HepG2 (cell line): ENCODE measurements around the gene GNPDA2. TPM values are rescaled to one million over a fixed set of nuclear protein-coding genes. Genes with fewer than 3 reads are reported as not detected.

Experiments
- ATAC-seq: fragments of 200-7000 bp; cut with Tn5 transposase; 3 replicates; pipeline ENCODE4 v1.9.1; 2020; ENCODE audit warnings: mild to moderate bottlenecking, moderate library complexity
- BruUV-seq: library from RNA; stranded (reverse); fragments of 400-500 nt; replicated peaks from 2 replicates; lab custom pipeline; 2021; lab: Mats Ljungman, UMichigan
- CTCF ChIA-PET: fragments of 300-600 bp; formaldehyde crosslinking; extraction: SDS; loops from one replicate; lab custom pipeline; 2021; ENCODE audit warnings: low total read pairs, inconsistent platforms, low intra/inter-chr PET ratio; lab: Yijun Ruan, JAX
- POLR2A ChIA-PET: fragments of 350-600 bp; sonication (Branson Sonifier 250); formaldehyde crosslinking; loops from one replicate; lab custom pipeline; 2020; ENCODE audit warnings: antibody characterized with exemption, inconsistent platforms; lab: Yijun Ruan, JAX
- DNase-seq: peaks from one replicate; pipeline ENCODE4 v3.0.0-alpha.2; 2015; ENCODE audit warnings: low spot score
- FAIRE-seq: peaks from 3 replicates; lab custom pipeline; 2011; peaks lifted over from hg19 to GRCh38; lab: Jason Lieb, UNC
- H2AFZ ChIP-seq: one replicate; pipeline ENCODE4 v1.6.1; 2011; ENCODE audit warnings: low read length, inconsistent platforms
- H3K27ac ChIP-seq: fragments of 300-600 bp; 3 replicates; pipeline ENCODE4 v1.8.0; 2011; ENCODE audit warnings: mixed run types, mild to moderate bottlenecking, mixed read lengths, low read length, inconsistent platforms; ENCODE audit not compliant: insufficient read depth; ENCODE audit errors: extremely low read length
- H3K27me3 ChIP-seq, 2 experiments: fragments of 200-600 bp in 1 of 2; 2 replicates in 1 of 2; 3 replicates in 1 of 2; pipeline versions ENCODE4 v1.6.0 to v1.8.0; 2011; ENCODE audit warnings: low read length in 2 of 2, mild to moderate bottlenecking in 2 of 2, moderate library complexity in 2 of 2, inconsistent platforms in 1 of 2; ENCODE audit not compliant: insufficient read depth in 2 of 2, control insufficient read depth in 1 of 2
- H3K36me3 ChIP-seq, 2 experiments: fragments of 200-600 bp in 1 of 2; replicated peaks in 1 of 2; 2 replicates in 1 of 2; 3 replicates in 1 of 2; pipeline versions ENCODE4 v1.5.1 to v1.8.0; 2011; ENCODE audit warnings: low read length in 2 of 2, inconsistent platforms in 1 of 2; ENCODE audit not compliant: insufficient read depth in 2 of 2, control insufficient read depth in 1 of 2
- H3K4me1 ChIP-seq: 2 replicates; pipeline ENCODE4 v1.5.1; 2012; ENCODE audit warnings: low read length, inconsistent platforms; ENCODE audit not compliant: insufficient read depth
- H3K4me2 ChIP-seq: 2 replicates; pipeline ENCODE4 v1.6.0; 2011; ENCODE audit warnings: low read depth, low read length, inconsistent platforms
- H3K4me3 ChIP-seq, 3 experiments: fragments of 200-600 bp in 1 of 3; sonication (generic), shearing (Covaris generic) in 1 of 3; replicated peaks in 1 of 3; 2 replicates each; pipeline ENCODE4 v1.5.1; 2011 to 2016; ENCODE audit warnings: low read length in 3 of 3, inconsistent platforms in 2 of 3, low read depth in 2 of 3, mild to moderate bottlenecking in 2 of 3, control low read depth in 1 of 3, mixed read lengths in 1 of 3; ENCODE audit not compliant: insufficient read depth in 1 of 3
- H3K79me2 ChIP-seq: one replicate; pipeline ENCODE4 v1.6.1; 2011; ENCODE audit warnings: low read length, inconsistent platforms; ENCODE audit not compliant: insufficient read depth
- H3K9ac ChIP-seq: 2 replicates; pipeline ENCODE4 v1.6.0; 2011; ENCODE audit warnings: mild to moderate bottlenecking, low read depth, low read length, inconsistent platforms; ENCODE audit not compliant: insufficient read depth
- H3K9me3 ChIP-seq: 2 replicates; pipeline ENCODE4 v1.5.1; 2012; ENCODE audit warnings: mild to moderate bottlenecking, low read length
- H4K20me1 ChIP-seq: 2 replicates; pipeline ENCODE4 v1.6.0; 2011; ENCODE audit warnings: inconsistent platforms, mild to moderate bottlenecking, low read length, moderate library complexity; ENCODE audit not compliant: insufficient read depth
- FOXK1 ChIP-seq: sonication (generic); formaldehyde crosslinking; IDR thresholded peaks from 2 replicates; pipeline ENCODE4 v1.4.0; 2020; ENCODE audit warnings: low read depth, missing genetic modification reagents, borderline replicate concordance
- KDM3A ChIP-seq: IDR thresholded peaks from 2 replicates; pipeline ENCODE4 v1.6.1; 2018; ENCODE audit warnings: low read depth, missing compliant biosample characterization
- NCOA5 ChIP-seq: sonication (generic); formaldehyde crosslinking; IDR thresholded peaks from 2 replicates; pipeline ENCODE4 v1.4.0; 2020; ENCODE audit warnings: missing genetic modification reagents
- PHF21A ChIP-seq: sonication (generic); formaldehyde crosslinking; IDR thresholded peaks from 2 replicates; pipeline ENCODE4 v1.5.0; 2020; ENCODE audit warnings: mild to moderate bottlenecking, missing genetic modification reagents
- SMAD1 ChIP-seq: sonication (generic); formaldehyde crosslinking; IDR thresholded peaks from 2 replicates; pipeline ENCODE4 v1.4.0; 2020; ENCODE audit warnings: missing genetic modification reagents, low read depth, mild to moderate bottlenecking, borderline replicate concordance
- WGBS: methylation state at CpG from one replicate; pipeline ENCODE4 v1.1.6; 2017; ENCODE audit warnings: low lambda C conversion rate; 5-methylcytosine and 5-hydroxymethylcytosine counted together
- in situ Hi-C: cut with HindIII; loops from 2 replicates; pipeline ENCODE4 v1.10.0; 2017; ENCODE audit warnings: low pct_unique_long_range_greater_than_20kb; ENCODE audit not compliant: extremely low pct_ligation_motif_present
- intact Hi-C: fragments of 100-400 bp; cut with micrococcal nuclease; formaldehyde crosslinking; loops from one replicate; pipeline ENCODE4 v1.10.0; 2022; ENCODE audit not compliant: unreplicated experiment
- polyA plus RNA-seq, 8 experiments: library from polyadenylated mRNA; depleted of rRNA in 3 of 8; stranded (reverse) in 7 of 8; unstranded in 1 of 8; fragments of >200 nt; fragmentation: Illumina TruSeq in 4 of 8; extraction: Trizol in 4 of 8; gene quantifications; 2 replicates each; pipeline versions ENCODE4 v1.2.1 to v1.2.3, GENCODE V29; 2011 to 2016; ENCODE audit warnings: low read depth in 4 of 8, missing spikeins in 1 of 8, mixed read lengths in 1 of 8; ENCODE audit not compliant: insufficient read depth in 1 of 8
- total RNA-seq, 5 experiments: library from RNA; depleted of rRNA; stranded (reverse); fragments of >200 nt; fragmentation: Illumina TruSeq; extraction: Trizol; gene quantifications; 2 replicates each; pipeline ENCODE4 v1.2.3, GENCODE V29; 2016; ENCODE audit warnings: low read depth in 1 of 5

GNPDA2 gene
- total and polyA plus RNA-seq, 2 of the 13 experiments (the other 11 are each of a cell fraction or from before 2014, with no cell fraction given), result 5.4 to 9.0 TPM

DNA sequence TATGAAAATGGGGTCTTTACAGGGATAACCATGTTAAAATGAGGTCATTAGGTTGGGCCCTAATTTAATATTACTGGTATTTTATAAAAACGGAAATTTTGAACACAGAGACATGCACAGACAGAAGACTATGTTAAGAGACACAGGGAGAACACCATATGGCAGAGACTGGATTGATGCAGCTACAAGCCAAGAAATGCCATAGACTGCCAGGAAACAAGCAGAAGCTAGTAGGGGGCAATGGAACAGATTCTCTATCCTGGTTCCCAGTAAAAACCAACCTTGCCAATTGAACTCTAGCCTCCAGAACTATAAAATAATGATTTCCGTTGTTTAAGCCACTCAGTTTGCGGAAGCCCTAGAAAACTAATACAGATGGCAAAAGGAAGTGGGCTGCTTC, 54.7 kb downstream of the GNPDA2 start:
- ChIA-PET POLR2A (no interaction called here), CTCF (no interaction called here)
- DNase-seq, result no peak
- Histone ChIP-seq H2AFZ (no peak overlapping the region), H3K4me2 (no peak overlapping the region), H3K9ac (no peak overlapping the region), H3K27ac (no peak overlapping the region), H4K20me1 (no peaks in the 10 kb centered on the region), H3K4me1 (no peaks in the 10 kb centered on the region), H3K27me3 (no peaks in the 10 kb centered on the region; a peak in 1 of 5 replicates), H3K9me3 (no peaks in the 10 kb centered on the region)
- no peak for FAIRE-seq
- in situ Hi-C loops, result no loop called here
- no peak for ATAC-seq
- no TSS peak for BruUV-seq
- 40% methylated on average over 3 of the region's 3 CpGs for WGBS
- intact Hi-C loops, result no loop called here
- no peak for TF ChIP-seq SMAD1 (CRISPR knock-in tag)
- TF ChIP-seq NCOA5 (CRISPR knock-in tag), result no peak
- TF ChIP-seq KDM3A (CRISPR knock-in tag), result no peak
- TF ChIP-seq FOXK1, result no peak
- TF ChIP-seq, all 625 proteins: peak for 0
- Histone ChIP-seq H3K36me3 (no peaks in the 10 kb centered on the region), H3K4me3 (no peak overlapping the region), H3K79me2 (no peaks in the 10 kb centered on the region)

DNA sequence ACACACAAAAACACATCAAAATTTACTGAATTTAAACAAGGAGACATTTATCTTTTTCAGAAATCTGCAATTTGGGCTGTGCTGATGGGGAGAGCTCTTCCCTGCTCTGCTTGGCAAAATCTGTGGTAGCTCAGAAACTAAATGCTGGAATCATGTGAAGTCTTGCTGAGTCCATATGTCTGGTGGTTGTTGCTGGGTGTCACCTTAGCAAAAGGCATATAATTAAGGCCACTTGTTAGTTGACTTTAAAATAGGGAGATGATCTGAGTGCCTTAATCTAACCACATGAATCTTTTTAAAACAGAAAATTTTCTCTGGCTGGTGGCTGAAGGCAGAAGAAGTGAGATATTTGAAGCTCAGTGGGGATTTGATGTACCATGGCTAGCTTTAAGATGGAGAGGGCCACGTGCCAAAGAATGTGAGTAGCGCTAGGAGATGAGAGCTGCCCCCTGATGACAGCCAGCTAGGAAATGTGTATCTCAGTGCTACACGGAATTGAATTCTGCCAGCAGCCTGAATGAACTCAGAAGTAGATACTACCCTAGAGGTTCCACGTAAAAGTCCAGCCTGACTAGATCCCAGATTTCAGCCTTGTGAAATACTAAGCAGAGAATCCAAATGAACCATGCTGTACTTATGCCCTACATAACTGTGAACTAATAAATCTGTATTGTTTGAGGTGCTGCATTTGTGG, 55.7 kb downstream of the GNPDA2 start:
- POLR2A ChIA-PET, result no interaction called here
- H3K4me3 ChIP-seq, result no peak overlapping the region
- no peaks in the 10 kb centered on the region for H3K79me2 ChIP-seq
- CTCF ChIA-PET, result no interaction called here
- H3K9me3 ChIP-seq, result no peaks in the 10 kb centered on the region
- H3K4me1 ChIP-seq, result no peaks in the 10 kb centered on the region
- no peaks in the 10 kb centered on the region for H4K20me1 ChIP-seq
- H2AFZ ChIP-seq, result no peak overlapping the region
- BruUV-seq, result no TSS peak
- DNase-seq (no peak), FAIRE-seq (no peak), ATAC-seq (no peak; the same call in 2 of the 3 replicates)
- TF ChIP-seq PHF21A (CRISPR knock-in tag), result no peak
- WGBS, result 13% methylated on average over 4 of the region's 4 CpGs
- no peaks in the 10 kb centered on the region for H3K36me3 ChIP-seq
- intact Hi-C loops, result no loop called here
- no peak overlapping the region for H3K4me2 ChIP-seq
- H3K27ac ChIP-seq, result no peak overlapping the region
- no peaks in the 10 kb centered on the region; a peak in 1 of 5 replicates for H3K27me3 ChIP-seq
- H3K9ac ChIP-seq, result no peak overlapping the region
- in situ Hi-C loops, result no loop called here
